Kidney epithelial cell (primary cell): Measurements from ENCODE around the gene TMEM212. TPM values are rescaled to one million over a fixed set of nuclear protein-coding genes. Genes with fewer than 3 reads are reported as not detected.

Source experiments
- DNase-seq: peaks from one replicate; pipeline ENCODE4 v3.0.0-alpha.2; 2010; ENCODE audit warnings: low read depth
- H3K27me3 ChIP-seq: 2 replicates; pipeline ENCODE4 v1.6.0; 2011; ENCODE audit warnings: low read length; ENCODE audit not compliant: control insufficient read depth, insufficient read depth
- H3K36me3 ChIP-seq: 2 replicates; pipeline ENCODE4 v1.5.1; 2011; ENCODE audit warnings: low read length; ENCODE audit not compliant: control insufficient read depth, insufficient read depth
- H3K4me3 ChIP-seq: 2 replicates; pipeline ENCODE4 v1.5.1; 2011; ENCODE audit warnings: low read depth, mild to moderate bottlenecking, control low read depth, low read length
- total RNA-seq: library from RNA; depleted of rRNA; stranded (reverse); fragments of >200 nt; gene quantifications from 2 replicates; pipeline ENCODE4 v1.2.3, GENCODE V29; 2015
- TF ChIP-seq, protein P1 (sequence below): IDR thresholded peaks from 2 replicates; pipeline ENCODE4 v1.5.1; 2011; ENCODE audit warnings: mild to moderate bottlenecking, moderate library complexity, low read length, control low read depth, inconsistent platforms; ENCODE audit not compliant: insufficient read depth, poor library complexity, severe bottlenecking

The TMEM212 gene
- total RNA-seq, 1 donor from 2014 or later: not detected

GRCh38 chr3:171828902-171829770 lies 14.0 kb upstream of the TMEM212 start:
- Histone ChIP-seq H3K36me3 (no peaks in the 10 kb centered on the region), H3K27me3 (no peaks in the 10 kb centered on the region), H3K4me3 (no peak overlapping the region)
- TF ChIP-seq, protein P1, sequence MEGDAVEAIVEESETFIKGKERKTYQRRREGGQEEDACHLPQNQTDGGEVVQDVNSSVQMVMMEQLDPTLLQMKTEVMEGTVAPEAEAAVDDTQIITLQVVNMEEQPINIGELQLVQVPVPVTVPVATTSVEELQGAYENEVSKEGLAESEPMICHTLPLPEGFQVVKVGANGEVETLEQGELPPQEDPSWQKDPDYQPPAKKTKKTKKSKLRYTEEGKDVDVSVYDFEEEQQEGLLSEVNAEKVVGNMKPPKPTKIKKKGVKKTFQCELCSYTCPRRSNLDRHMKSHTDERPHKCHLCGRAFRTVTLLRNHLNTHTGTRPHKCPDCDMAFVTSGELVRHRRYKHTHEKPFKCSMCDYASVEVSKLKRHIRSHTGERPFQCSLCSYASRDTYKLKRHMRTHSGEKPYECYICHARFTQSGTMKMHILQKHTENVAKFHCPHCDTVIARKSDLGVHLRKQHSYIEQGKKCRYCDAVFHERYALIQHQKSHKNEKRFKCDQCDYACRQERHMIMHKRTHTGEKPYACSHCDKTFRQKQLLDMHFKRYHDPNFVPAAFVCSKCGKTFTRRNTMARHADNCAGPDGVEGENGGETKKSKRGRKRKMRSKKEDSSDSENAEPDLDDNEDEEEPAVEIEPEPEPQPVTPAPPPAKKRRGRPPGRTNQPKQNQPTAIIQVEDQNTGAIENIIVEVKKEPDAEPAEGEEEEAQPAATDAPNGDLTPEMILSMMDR: no peak
- no peak for DNase-seq

GRCh38 chr3:171829841-171830517 lies 13.2 kb upstream of the TMEM212 start:
- Histone ChIP-seq H3K36me3 (no peaks in the 10 kb centered on the region), H3K4me3 (no peak overlapping the region), H3K27me3 (no peaks in the 10 kb centered on the region)
- TF ChIP-seq, protein P1: peak; percentile 90
- no peak for DNase-seq

DNA sequence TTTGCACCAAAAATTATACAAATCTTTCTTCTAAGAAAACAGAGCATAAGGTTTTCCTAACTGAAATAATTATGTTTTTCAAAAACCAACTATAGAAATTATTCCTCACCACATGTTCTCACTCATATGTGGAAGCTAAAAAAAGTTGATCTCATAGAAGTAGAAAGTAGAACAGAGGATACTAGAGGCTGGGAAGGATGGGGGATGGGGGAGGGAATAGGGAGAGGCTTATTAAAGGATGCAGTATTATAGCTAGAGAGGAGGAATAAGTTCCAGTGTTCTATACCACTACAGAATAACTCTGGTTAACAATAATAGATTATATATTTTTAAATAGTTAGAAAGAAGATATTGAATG lies 12.7 kb upstream of the TMEM212 start:
- Histone ChIP-seq H3K27me3 (no peaks in the 10 kb centered on the region), H3K4me3 (no peak overlapping the region), H3K36me3 (no peaks in the 10 kb centered on the region)
- TF ChIP-seq, protein P1: no peak
- no peak for DNase-seq

GRCh38 chr3:171831936-171832335 lies 11.2 kb upstream of the TMEM212 start:
- Histone ChIP-seq H3K27me3 (no peaks in the 10 kb centered on the region), H3K36me3 (no peaks in the 10 kb centered on the region), H3K4me3 (no peak overlapping the region)
- no peak for DNase-seq
- TF ChIP-seq, protein P1: no peak

GRCh38 chr3:171832989-171833388 lies 10.2 kb upstream of the TMEM212 start:
- H3K36me3 ChIP-seq: no peaks in the 10 kb centered on the region
- no peak for DNase-seq
- H3K4me3 ChIP-seq: no peak overlapping the region
- TF ChIP-seq, protein P1: no peak
- no peaks in the 10 kb centered on the region for H3K27me3 ChIP-seq
